GM23338 (cell line): Measurements from ENCODE around the gene TMCO4. TPM values are rescaled to one million over a fixed set of nuclear protein-coding genes. Genes with fewer than 3 reads are reported as not detected.
"Not testable (repeated sequence)": the region's sequence is repeated elsewhere in the genome, so short reads cannot be mapped to it uniquely, and the experiment has no call there.

ENCODE experiments used
- ATAC-seq: fragments of 200-7000 bp; cut with Tn5 transposase; 3 replicates; pipeline ENCODE4 v1.9.1; 2020
- DNase-seq: peaks from one replicate; pipeline ENCODE4 v3.0.0-alpha.2; 2015; ENCODE audit warnings: low spot score
- H2AFZ ChIP-seq: fragments of 200-600 bp; sonication (generic); 2 replicates; pipeline ENCODE4 v1.8.0; 2016; ENCODE audit warnings: antibody characterized with exemption, mild to moderate bottlenecking, moderate library complexity
- H3F3A ChIP-seq: fragments of 200-600 bp; sonication (generic); replicated peaks from 2 replicates; pipeline ENCODE4 v1.8.0; 2017; ENCODE audit warnings: antibody characterized with exemption, mixed run types, low read depth
- H3K27ac ChIP-seq: fragments of 200-600 bp; sonication (generic); 2 replicates; pipeline ENCODE4 v1.6.1; 2016; ENCODE audit warnings: low read depth
- H3K27me3 ChIP-seq: fragments of 200-600 bp; sonication (generic); 2 replicates; pipeline ENCODE4 v1.8.0; 2016; ENCODE audit warnings: mild to moderate bottlenecking, mixed run types, moderate library complexity; ENCODE audit not compliant: insufficient read depth
- H3K36me3 ChIP-seq: fragments of 200-600 bp; sonication (generic); 2 replicates; pipeline ENCODE4 v1.8.0; 2016; ENCODE audit warnings: mild to moderate bottlenecking; ENCODE audit not compliant: insufficient read depth
- H3K4me1 ChIP-seq: fragments of 200-600 bp; sonication (generic); 2 replicates; pipeline ENCODE4 v1.8.0; 2016; ENCODE audit warnings: mild to moderate bottlenecking, moderate library complexity; ENCODE audit not compliant: insufficient read depth
- H3K4me2 ChIP-seq: fragments of 200-600 bp; sonication (generic); 2 replicates; pipeline ENCODE4 v1.7.1; 2017; ENCODE audit warnings: mixed run types
- H3K4me3 ChIP-seq: fragments of 200-600 bp; sonication (generic); 2 replicates; pipeline ENCODE4 v1.6.1; 2016; ENCODE audit warnings: mixed run types
- H3K79me2 ChIP-seq: fragments of 200-600 bp; sonication (generic); replicated peaks from 2 replicates; pipeline ENCODE4 v1.8.0; 2017; ENCODE audit warnings: mild to moderate bottlenecking; ENCODE audit not compliant: insufficient read depth
- H3K9me2 ChIP-seq: fragments of 200-600 bp; sonication (generic); 2 replicates; pipeline ENCODE4 v1.8.0; 2017; ENCODE audit not compliant: insufficient read depth
- H4K20me1 ChIP-seq: fragments of 200-600 bp; sonication (generic); replicated peaks from 2 replicates; pipeline ENCODE4 v1.8.0; 2017; ENCODE audit warnings: mild to moderate bottlenecking; ENCODE audit not compliant: insufficient read depth
- H3K27ac Mint-ChIP-seq: 2 replicates; pipeline ENCODE4 v1.8.0; 2020; ENCODE audit warnings: inconsistent platforms, mild to moderate bottlenecking, moderate library complexity, mixed read lengths
- H3K27me3 Mint-ChIP-seq: 3 replicates; pipeline ENCODE4 v1.8.0; 2022; ENCODE audit warnings: low read depth, mild to moderate bottlenecking, moderate library complexity, mixed read lengths, inconsistent platforms; ENCODE audit not compliant: insufficient read depth, poor library complexity
- H3K36me3 Mint-ChIP-seq: 3 replicates; pipeline ENCODE4 v1.8.0; 2021; ENCODE audit warnings: low read depth, mild to moderate bottlenecking, inconsistent platforms, moderate library complexity, mixed read lengths
- H3K4me1 Mint-ChIP-seq: 3 replicates; pipeline ENCODE4 v1.8.0; 2020; ENCODE audit warnings: mild to moderate bottlenecking, inconsistent platforms, mixed read lengths
- H3K4me3 Mint-ChIP-seq: 3 replicates; pipeline ENCODE4 v1.8.0; 2021; ENCODE audit warnings: moderate library complexity, mild to moderate bottlenecking, inconsistent platforms, mixed read lengths
- H3K9me3 Mint-ChIP-seq: 3 replicates; pipeline ENCODE4 v1.8.0; 2020; ENCODE audit warnings: moderate library complexity, mild to moderate bottlenecking, inconsistent platforms, mixed read lengths
- CREB1 ChIP-seq: fragments of 250-450 bp; sonication (Bioruptor Pico); IDR thresholded peaks from 2 replicates; pipeline ENCODE4 v1.5.0; 2020; ENCODE audit warnings: low read depth, mild to moderate bottlenecking, moderate library complexity
- EZH2 ChIP-seq: fragments of 200-600 bp; sonication (generic); IDR thresholded peaks from one replicate; pipeline ENCODE4 v1.8.0; 2017; ENCODE audit warnings: antibody characterized with exemption, mild to moderate bottlenecking, low read depth; ENCODE audit not compliant: unreplicated experiment
- EZH2phosphoT487 ChIP-seq: fragments of 200-600 bp; sonication (generic); IDR thresholded peaks from one replicate; pipeline ENCODE4 v1.8.1; 2018; ENCODE audit warnings: antibody characterized with exemption; ENCODE audit not compliant: unreplicated experiment
- JUNB ChIP-seq: IDR thresholded peaks from one replicate; pipeline ENCODE4 v1.6.1; 2016; ENCODE audit warnings: antibody characterized with exemption; ENCODE audit not compliant: unreplicated experiment
- STAT1 ChIP-seq: IDR thresholded peaks from one replicate; pipeline ENCODE4 v1.6.1; 2016; ENCODE audit warnings: antibody characterized with exemption; ENCODE audit not compliant: unreplicated experiment
- ZNF331 ChIP-seq: fragments of 250-450 bp; sonication (Bioruptor Pico); IDR thresholded peaks from 2 replicates; pipeline ENCODE4 v1.5.0; 2020; ENCODE audit warnings: low read depth, mild to moderate bottlenecking, moderate library complexity
- polyA plus RNA-seq: library from polyadenylated mRNA; unstranded; fragments of >200 nt; fragmentation: Nextera tagmentation; extraction: Ambion mirVana; gene quantifications from 2 replicates; pipeline ENCODE4 v1.2.1, GENCODE V29; 2016
- total RNA-seq: library from RNA; depleted of rRNA; stranded (reverse); fragments of >200 nt; shearing (Covaris generic); gene quantifications from 2 replicates; pipeline ENCODE4 v1.2.3, GENCODE V29; 2014
- TF ChIP-seq, protein P1 (sequence below): fragments of 250-450 bp; sonication (Bioruptor Pico); IDR thresholded peaks from 2 replicates; pipeline ENCODE4 v1.5.0; 2020; ENCODE audit warnings: mild to moderate bottlenecking, moderate library complexity
- TF ChIP-seq, protein P2 (sequence below): IDR thresholded peaks from 2 replicates; pipeline ENCODE4 v1.6.1; 2016; ENCODE audit warnings: antibody characterized with exemption

TMCO4 gene
- total and polyA plus RNA-seq, 2 experiments from 2014 or later = 2.6 to 6.9 TPM

DNA sequence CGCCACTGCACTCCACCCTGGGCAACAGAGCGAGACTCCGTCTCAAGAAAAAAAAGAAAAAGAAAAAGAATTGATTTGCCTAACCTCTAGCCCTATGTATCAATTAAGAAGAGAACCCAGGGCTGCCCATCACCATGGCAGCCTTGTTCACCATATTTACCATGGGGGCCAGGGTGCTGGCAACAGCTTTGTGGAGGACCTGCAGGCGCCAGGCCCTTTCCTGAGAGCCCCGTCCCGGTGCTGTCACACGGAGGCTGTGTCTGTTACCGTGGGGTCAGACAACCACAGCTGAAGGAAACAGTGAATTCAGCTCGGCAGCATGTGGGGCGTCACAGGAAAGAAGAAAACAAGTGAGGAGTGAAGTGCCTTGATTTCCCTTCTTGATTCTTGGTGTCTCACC is 162.1 kb downstream of the TMCO4 start (continued):
- TF ChIP-seq, protein P1, sequence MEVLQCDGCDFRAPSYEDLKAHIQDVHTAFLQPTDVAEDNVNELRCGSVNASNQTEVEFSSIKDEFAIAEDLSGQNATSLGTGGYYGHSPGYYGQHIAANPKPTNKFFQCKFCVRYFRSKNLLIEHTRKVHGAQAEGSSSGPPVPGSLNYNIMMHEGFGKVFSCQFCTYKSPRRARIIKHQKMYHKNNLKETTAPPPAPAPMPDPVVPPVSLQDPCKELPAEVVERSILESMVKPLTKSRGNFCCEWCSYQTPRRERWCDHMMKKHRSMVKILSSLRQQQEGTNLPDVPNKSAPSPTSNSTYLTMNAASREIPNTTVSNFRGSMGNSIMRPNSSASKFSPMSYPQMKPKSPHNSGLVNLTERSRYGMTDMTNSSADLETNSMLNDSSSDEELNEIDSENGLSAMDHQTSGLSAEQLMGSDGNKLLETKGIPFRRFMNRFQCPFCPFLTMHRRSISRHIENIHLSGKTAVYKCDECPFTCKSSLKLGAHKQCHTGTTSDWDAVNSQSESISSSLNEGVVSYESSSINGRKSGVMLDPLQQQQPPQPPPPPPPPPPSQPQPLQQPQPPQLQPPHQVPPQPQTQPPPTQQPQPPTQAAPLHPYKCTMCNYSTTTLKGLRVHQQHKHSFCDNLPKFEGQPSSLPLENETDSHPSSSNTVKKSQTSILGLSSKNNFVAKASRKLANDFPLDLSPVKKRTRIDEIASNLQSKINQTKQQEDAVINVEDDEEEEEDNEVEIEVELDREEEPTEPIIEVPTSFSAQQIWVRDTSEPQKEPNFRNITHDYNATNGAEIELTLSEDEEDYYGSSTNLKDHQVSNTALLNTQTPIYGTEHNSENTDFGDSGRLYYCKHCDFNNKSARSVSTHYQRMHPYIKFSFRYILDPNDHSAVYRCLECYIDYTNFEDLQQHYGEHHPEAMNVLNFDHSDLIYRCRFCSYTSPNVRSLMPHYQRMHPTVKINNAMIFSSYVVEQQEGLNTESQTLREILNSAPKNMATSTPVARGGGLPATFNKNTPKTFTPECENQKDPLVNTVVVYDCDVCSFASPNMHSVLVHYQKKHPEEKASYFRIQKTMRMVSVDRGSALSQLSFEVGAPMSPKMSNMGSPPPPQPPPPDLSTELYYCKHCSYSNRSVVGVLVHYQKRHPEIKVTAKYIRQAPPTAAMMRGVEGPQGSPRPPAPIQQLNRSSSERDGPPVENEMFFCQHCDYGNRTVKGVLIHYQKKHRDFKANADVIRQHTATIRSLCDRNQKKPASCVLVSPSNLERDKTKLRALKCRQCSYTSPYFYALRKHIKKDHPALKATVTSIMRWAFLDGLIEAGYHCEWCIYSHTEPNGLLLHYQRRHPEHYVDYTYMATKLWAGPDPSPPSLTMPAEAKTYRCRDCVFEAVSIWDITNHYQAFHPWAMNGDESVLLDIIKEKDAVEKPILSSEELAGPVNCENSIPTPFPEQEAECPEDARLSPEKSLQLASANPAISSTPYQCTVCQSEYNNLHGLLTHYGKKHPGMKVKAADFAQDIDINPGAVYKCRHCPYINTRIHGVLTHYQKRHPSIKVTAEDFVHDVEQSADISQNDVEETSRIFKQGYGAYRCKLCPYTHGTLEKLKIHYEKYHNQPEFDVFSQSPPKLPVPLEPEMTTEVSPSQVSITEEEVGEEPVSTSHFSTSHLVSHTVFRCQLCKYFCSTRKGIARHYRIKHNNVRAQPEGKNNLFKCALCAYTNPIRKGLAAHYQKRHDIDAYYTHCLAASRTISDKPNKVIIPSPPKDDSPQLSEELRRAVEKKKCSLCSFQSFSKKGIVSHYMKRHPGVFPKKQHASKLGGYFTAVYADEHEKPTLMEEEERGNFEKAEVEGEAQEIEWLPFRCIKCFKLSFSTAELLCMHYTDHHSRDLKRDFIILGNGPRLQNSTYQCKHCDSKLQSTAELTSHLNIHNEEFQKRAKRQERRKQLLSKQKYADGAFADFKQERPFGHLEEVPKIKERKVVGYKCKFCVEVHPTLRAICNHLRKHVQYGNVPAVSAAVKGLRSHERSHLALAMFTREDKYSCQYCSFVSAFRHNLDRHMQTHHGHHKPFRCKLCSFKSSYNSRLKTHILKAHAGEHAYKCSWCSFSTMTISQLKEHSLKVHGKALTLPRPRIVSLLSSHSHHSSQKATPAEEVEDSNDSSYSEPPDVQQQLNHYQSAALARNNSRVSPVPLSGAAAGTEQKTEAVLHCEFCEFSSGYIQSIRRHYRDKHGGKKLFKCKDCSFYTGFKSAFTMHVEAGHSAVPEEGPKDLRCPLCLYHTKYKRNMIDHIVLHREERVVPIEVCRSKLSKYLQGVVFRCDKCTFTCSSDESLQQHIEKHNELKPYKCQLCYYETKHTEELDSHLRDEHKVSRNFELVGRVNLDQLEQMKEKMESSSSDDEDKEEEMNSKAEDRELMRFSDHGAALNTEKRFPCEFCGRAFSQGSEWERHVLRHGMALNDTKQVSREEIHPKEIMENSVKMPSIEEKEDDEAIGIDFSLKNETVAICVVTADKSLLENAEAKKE (CRISPR knock-in tag) = no peak
- TF ChIP-seq JUNB (no peak), EZH2 (no peak), CREB1 (CRISPR knock-in tag) (no peak), STAT1 (no peak), ZNF331 (CRISPR knock-in tag) (no peak), EZH2phosphoT487 (no peak)
- TF ChIP-seq, protein P2, sequence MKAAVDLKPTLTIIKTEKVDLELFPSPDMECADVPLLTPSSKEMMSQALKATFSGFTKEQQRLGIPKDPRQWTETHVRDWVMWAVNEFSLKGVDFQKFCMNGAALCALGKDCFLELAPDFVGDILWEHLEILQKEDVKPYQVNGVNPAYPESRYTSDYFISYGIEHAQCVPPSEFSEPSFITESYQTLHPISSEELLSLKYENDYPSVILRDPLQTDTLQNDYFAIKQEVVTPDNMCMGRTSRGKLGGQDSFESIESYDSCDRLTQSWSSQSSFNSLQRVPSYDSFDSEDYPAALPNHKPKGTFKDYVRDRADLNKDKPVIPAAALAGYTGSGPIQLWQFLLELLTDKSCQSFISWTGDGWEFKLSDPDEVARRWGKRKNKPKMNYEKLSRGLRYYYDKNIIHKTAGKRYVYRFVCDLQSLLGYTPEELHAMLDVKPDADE = no peak

DNA sequence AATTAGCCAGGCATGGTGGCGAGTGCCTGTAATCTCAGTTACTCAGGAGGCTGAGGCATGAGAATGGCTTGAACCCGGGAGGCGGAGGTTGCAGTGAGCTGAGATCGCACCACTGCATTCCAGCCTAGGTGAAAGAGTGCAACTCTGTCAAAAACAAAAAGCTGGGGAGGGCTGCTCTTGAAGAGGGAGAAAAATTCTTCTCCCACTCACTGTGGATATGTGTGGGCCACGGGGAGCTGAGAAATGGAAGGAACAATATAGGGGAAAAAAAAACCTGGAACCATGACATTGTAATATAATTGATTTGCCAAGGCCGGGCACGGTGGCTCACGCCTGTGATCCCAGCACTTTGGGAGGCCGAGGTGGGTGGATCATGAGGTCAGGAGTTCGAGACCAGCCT is 163.0 kb downstream of the TMCO4 start:
- H3K4me3 Mint-ChIP-seq, H3K4me1 ChIP-seq, H3K36me3 ChIP-seq, H3K27ac ChIP-seq, H3K4me1 Mint-ChIP-seq, DNase-seq, H2AFZ ChIP-seq, H3F3A ChIP-seq, H3K9me3 Mint-ChIP-seq, H3K79me2 ChIP-seq, H4K20me1 ChIP-seq, H3K4me3 ChIP-seq, H3K27ac Mint-ChIP-seq, H3K27me3 ChIP-seq, H3K36me3 Mint-ChIP-seq, H3K9me2 ChIP-seq, H3K4me2 ChIP-seq, ATAC-seq: not testable (repeated sequence)
- H3K27me3 Mint-ChIP-seq = peaks cover 10% of the 10 kb centered on the region
